ENCODE data around the gene TDG.

Gene TDG

DNA sequence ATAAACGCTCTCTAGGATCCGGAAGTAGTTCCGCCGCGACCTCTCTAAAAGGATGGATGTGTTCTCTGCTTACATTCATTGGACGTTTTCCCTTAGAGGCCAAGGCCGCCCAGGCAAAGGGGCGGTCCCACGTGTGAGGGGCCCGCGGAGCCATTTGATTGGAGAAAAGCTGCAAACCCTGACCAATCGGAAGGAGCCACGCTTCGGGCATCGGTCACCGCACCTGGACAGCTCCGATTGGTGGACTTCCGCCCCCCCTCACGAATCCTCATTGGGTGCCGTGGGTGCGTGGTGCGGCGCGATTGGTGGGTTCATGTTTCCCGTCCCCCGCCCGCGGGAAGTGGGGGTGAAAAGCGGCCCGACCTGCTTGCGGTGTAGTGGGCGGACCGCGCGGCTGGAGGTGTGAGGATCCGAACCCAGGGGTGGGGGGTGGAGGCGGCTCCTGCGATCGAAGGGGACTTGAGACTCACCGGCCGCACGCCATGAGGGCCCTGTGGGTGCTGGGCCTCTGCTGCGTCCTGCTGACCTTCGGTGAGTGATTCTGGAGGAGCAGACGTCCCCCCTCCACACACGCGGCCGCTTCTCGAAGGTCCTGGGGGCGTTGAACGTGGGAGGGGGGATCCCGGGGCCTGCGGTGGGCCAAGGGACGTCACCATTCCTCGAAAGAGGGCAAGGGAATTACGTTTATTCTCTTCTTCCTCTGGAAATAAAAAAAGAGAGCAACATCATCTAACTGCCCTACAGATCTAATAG is 35.5 kb upstream of the TDG start, which contains the start of gene HSP90B1:
HSP90B1 (plus strand) TSS at position 377 of the 753 bp plus-strand sequence; CDS start at position 483, 106 bp downstream.
- peak within 1 kb of the TSS; percentile 85 for H3K4me3 ChIP-seq (ENCODE audit: low read depth, low read length)
- DNase-seq (ENCODE audit: low read depth): peak; percentile 100
- TF ChIP-seq, protein P1, sequence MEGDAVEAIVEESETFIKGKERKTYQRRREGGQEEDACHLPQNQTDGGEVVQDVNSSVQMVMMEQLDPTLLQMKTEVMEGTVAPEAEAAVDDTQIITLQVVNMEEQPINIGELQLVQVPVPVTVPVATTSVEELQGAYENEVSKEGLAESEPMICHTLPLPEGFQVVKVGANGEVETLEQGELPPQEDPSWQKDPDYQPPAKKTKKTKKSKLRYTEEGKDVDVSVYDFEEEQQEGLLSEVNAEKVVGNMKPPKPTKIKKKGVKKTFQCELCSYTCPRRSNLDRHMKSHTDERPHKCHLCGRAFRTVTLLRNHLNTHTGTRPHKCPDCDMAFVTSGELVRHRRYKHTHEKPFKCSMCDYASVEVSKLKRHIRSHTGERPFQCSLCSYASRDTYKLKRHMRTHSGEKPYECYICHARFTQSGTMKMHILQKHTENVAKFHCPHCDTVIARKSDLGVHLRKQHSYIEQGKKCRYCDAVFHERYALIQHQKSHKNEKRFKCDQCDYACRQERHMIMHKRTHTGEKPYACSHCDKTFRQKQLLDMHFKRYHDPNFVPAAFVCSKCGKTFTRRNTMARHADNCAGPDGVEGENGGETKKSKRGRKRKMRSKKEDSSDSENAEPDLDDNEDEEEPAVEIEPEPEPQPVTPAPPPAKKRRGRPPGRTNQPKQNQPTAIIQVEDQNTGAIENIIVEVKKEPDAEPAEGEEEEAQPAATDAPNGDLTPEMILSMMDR (IDR thresholded peaks at IDR 0.05; ENCODE audit: low read depth, low read length, missing control alignments): no peak

DNA sequence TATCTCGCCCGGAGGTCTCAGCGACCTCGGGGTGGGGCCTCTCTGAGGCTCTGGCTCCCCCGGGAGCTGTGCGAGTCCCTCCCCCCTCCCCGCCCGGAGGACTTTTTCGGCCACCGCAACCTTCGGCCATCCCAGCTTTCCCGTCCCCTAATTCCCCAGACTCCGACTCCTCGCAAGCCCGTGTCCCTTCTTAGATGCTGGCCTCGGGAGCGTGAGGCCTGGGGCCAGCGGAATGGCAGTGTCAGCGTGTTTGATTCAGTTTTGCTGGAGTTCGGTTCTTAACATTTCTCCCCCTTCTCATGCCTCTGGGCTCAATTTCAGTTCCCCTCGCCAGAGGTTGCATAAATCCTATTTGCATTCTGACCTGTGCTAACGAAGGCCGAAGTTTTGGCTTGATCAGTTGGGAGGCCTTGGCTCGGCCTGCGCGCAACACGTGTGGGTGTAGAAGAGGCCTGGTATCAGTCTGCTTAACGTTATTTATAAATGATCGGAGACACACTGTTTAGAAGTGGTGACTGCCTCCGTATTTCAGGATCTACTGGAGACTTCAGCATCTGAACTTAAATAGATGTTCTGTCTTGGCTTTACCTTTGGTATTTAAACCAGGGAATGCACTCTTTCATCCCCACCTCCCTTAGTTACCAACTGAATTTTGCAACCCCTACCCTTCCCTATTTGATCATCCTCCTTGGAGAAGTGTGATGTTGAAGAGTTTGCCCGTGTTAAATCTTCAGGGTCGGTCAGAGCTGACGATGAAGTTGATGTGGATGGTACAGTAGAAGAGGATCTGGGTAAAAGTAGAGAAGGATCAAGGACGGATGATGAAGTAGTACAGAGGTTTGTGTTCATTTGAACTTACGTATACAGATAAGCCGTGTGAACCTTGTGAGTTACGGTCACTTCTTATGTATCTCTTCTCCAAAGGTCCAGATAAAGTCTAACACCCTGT is 34.6 kb upstream of the TDG start:
- TF ChIP-seq, protein P1 (IDR thresholded peaks at IDR 0.05; ENCODE audit: low read depth, low read length, missing control alignments): no peak
- peak overlapping the region; percentile 85 for H3K4me3 ChIP-seq (ENCODE audit: low read depth, low read length)
- DNase-seq (ENCODE audit: low read depth): peak; percentile 54

DNA sequence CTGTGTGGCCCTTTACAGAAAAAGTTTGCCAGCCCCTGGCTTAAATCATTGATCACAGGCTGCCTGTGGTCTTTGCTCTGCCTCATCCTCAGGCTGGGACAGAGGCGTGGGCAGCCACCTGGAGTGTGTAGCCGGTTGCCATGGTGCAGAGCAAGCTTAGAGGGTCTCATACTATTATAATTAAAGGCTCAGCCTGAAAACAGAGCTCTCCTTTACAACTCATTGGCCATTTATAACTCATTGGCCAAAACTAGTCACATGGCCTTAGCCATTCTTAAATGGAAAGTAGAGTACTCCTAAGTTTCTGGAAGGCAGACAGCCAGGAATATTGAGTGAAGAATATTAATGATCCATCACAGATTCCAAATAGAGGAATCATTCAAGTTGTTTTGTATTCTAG is 32.4 kb upstream of the TDG start:
- peak overlapping the region; percentile 85 for H3K4me3 ChIP-seq (ENCODE audit: low read depth, low read length)
- TF ChIP-seq, protein P1 (IDR thresholded peaks at IDR 0.05; ENCODE audit: low read depth, low read length, missing control alignments): no peak
- no peak for DNase-seq (ENCODE audit: low read depth)

DNA sequence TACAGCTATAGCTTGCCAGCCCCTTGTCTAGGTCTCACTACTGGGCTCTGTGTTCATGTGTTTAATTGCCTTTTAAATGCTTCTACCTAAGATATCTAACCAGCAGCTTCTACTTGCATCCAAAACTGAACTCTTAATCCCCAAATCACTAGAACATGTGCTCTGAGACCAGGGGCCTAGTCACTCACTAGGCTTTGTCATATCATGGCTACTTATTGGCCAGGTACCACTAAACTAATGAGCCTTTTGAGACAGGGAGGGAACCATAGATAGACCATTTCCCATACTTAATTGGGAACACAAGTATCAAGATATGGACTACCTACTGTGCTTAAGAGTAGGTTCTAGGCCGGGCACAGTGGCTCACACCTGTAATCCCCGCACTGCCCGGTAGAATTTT is 29.0 kb upstream of the TDG start:
- DNase-seq (ENCODE audit: low read depth): no peak
- TF ChIP-seq, protein P1 (IDR thresholded peaks at IDR 0.05; ENCODE audit: low read depth, low read length, missing control alignments): no peak
- no peak overlapping the region; the same call in 1 of the 2 replicates for H3K4me3 ChIP-seq (ENCODE audit: low read depth, low read length)

DNA sequence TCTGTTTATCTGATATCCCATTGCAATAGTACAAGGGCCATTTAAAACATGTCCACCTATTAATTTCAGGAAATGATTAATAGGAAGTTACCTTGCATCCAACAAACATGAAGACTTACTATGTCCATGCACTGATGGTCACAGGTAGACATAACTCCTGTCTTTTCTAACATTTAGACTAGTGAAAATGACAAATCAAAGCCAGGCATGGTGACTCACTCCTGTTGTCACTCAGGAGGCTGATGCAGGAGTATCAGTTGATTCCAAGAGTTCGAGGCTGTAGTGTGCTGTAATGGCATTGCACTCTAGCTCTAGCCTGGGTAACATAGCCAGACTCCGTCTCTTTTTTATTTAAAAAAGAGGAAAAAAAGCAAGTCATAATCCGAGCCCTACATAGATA is 20.7 kb upstream of the TDG start:
- DNase-seq (ENCODE audit: low read depth): no peak
- no peak overlapping the region for H3K4me3 ChIP-seq (ENCODE audit: low read depth, low read length)
- TF ChIP-seq, protein P1 (IDR thresholded peaks at IDR 0.05; ENCODE audit: low read depth, low read length, missing control alignments): no peak

DNA sequence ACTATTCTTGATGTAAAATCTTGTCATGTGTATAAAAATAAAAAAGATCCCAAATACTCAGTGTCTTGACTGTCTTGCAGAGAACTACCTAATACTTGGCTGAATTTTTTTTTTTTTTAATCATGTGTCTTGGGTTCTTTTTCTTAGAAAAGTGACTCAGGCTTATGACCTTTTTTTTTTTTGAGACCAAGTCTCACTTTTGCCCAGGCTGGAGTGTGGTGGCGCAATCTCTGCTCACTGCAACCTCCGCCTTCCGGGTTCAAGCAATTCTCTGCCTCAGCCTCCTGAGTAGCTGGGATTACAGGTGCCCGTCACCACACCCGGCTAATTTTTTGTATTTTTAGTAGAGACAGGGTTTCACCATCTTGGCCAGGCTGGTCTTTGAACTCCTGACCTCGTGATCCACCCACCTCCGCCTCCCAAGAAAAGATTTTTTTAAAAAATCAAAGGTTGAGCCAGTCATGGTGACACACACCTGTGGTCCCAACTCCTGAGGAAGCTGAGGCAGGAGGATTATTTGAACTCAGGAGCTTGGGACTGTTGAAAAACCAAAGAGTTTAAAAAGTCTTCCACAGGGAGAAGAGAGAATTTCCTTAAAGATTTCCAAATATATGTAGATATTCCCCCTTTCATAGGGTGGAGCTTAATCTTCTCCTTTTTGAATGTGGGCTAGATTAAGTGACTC is 17.7 kb upstream of the TDG start:
- H3K4me3 ChIP-seq (ENCODE audit: low read depth, low read length): no peak overlapping the region
- no peak for DNase-seq (ENCODE audit: low read depth)
- TF ChIP-seq, protein P1 (IDR thresholded peaks at IDR 0.05; ENCODE audit: low read depth, low read length, missing control alignments): no peak
